Activated CD8-positive, alpha-beta memory T cell treated with anti-CD3 and anti-CD28 coated beads, Interleukin-2, amount 50 U/mL, for 48 hours (primary cell): ENCODE data around the gene PHOX2B.
"Not testable (repeated sequence)": the region's sequence is repeated elsewhere in the genome, so short reads cannot be mapped to it uniquely, and the experiment has no call there.

ENCODE experiments used
- DNase-seq: peaks from one replicate; pipeline ENCODE4 v3.0.0-alpha.2; 2020

The PHOX2B gene

DNA sequence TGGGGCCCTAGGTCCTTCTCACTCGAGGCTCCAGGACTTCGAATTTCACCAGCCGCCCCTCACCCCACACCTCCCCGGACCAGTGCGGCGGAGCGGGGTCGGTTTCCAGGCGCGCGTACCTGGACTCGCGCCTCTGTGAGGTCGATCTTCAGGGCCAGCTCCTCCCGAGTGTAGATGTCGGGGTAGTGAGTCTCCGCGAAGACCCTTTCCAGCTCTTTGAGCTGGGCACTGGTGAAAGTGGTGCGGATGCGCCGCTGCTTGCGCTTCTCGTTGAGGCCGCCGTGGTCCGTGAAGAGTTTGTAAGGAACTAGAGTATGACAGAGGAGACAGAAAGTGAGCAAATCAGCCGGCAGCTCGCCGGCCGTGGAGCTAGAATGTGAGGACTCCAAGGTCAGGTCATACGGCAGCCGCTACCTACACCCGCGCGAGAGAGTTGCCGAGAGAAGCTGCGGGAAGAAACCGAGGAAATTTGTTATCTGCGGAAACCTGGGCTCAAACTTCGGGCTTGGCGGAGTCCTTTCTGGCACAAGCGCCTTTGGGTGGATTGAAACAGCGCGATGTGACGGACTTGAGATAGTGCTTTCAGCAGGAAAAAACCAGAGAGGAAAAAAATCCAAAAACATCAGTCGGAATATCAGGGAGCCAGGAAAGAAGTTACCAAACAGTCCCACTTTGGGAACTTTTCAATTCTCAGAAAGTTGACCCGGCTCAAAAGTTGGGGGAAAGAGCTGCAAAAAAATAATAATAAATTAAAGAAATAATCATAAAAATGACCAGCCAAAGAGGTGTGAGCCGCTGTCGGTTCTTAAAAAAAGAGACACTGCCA, 1.1 kb downstream of the PHOX2B start:
- DNase-seq, result peak; percentile 51

DNA sequence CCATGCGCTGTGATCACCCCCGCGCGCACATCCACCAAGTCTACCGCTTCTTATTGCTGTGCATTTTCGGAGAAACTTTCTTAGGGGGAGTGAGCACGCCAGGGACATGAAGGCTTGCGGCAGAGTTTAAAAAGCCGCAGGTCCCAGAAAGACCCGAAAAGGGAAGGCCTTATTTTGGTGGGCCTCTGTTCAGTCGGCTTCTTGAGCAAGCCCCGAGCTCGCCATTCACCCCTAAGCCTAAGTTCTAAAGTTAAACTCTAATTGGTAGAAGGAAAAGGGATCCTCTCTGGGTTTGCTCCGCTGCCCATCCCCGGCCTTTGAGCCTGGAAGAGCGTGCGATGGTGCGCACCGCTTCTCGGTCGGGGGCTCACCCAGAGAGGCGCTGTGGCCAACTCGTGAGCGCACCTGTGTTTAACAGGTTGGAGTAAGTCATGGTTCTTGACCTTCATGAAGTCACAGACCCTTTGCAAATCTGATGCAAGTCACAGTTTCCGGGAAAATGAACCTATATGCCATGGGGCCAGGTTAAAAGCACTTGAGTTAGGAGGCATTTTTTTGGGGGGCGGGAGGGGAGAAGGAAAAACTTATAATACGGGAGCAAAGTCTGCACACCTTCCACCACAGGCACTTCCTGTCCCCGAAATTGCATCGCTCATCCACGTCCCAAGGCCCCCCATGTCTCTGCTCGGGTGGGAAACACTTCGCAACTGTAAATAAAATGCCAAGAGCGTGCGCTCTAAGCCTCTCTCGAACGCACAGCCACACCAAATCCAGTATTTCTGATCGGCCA, 1.9 kb downstream of the PHOX2B start:
- DNase-seq, result no peak

GRCh38 chr4:41746025-41746439, 2.5 kb downstream of the PHOX2B start:
- no peak for DNase-seq

DNA sequence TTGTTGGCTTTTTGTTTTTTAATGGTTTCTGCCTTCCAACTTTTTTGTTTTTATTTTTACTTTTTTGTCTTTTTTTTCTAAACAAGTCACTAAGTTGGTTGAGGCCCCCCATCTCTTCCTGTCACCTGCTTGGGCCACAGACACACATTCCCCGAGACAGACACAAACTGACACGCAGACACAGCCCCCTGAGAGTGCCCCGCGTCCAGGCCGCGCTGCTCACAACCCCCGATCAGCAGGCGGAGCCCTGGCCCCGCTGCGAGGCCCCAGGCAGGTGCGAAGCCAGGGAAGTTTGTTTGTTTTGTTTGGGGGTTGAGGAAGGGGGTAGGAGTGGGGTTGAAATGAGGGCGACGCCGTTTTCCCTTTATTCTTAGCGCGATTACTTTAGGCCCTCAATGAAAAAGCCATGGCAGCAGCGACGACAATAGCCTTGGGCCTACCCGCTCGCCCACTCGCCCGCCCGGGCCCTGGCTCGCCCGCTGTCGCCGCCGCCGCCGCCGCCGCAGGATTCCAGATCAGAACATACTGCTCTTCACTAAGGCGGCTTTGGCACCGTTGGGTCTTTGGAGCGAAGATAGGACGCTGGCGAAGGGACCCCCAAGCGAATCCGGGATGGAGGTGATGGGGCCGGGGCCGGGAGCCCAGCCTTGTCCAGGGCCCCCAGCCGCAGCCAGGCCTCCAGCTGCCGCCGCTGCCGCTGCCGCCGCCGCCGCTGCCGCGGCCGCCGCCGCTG, 3.1 kb downstream of the PHOX2B start:
- DNase-seq, result peak; percentile 50

- DNase-seq, result no peak
Measured at GRCh38 chr4:41744572-41745291, 3.8 kb downstream of the PHOX2B start.

- DNase-seq, result no peak
Measured at GRCh38 chr4:41741354-41741753, 7.2 kb downstream of the PHOX2B start.

DNA sequence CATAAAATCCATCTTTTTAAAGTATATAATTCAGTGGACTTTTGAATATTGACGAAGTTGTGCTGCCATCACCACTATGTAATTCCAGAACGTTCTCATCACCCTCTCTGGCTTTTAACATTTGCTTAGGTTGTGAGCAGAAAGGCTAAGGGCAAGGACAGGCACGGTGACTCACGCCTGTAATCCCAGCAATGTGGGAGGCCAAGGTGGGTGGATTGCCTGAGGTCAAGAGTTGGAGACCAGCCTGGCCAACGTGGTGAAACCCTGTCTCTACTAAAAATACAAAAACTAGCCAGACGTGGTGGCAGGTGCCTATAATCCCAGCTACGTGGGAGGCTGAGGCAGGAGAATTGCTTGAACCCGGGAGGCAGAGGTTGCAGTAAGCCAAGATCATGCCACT, 11.0 kb downstream of the PHOX2B start:
- DNase-seq, result not testable (repeated sequence)

DNA sequence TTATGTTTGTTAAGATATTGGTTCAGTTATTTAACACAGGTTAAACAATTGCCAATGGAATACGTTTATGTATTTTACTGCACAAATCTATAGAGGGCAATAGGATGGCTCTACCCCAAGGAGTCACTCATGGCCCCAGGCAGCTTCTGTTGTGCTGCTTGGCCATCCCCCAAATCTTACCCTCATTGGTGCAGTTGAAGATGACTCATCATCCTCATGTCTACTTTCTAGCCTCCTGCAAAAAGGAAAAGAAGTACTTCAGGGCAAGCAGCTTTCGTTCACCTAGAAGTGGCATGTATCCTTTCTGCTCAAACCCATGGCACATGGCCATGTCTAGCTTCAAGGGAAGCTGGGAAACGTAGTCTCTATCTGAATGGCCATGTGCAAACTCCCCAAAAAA, 14.2 kb downstream of the PHOX2B start:
- DNase-seq, result no peak

DNA sequence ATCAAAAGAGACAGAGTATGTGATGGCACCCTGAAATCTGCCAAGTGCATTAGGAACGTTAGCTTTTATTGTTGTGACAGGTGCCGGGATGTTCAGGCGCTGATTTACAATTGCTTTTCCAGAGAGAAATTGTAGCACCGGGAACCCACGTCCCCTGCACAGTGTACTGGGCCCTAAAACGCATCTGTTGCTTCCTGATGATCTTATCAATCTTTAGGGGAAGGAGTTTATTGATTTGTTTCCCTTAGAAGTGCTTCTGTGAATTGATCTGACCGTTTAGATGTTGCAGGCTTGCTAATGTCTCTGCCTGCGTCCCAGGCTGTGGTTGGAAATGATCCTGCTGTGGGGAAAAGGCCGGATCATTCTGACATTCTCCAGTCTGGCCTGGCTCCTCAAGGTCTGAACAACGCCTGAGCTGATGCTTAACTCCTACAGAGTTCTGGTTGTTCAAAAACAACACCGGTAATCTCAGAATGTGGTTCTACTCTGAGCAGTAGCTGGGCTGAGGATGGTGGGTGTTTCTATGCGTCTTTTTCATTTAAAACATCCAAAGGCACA, 16.9 kb downstream of the PHOX2B start:
- DNase-seq, result no peak

DNA sequence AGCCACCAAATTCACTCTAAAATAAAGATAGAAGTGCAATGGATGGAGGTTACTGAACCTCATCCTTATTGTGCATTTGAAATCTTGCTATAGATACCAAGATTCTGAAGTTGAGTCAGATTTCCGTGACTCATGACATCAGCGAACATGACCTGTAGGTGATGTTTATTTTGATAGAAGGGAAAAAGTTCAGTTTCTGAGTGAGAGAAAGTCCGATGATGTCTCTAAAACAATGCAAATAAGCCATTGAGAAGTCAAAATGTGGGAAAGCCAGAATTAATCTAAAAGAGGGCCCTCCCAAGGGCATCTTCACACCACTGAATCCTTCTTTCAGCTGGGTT, 20.0 kb downstream of the PHOX2B start:
- no peak for DNase-seq

GRCh38 chr4:41727861-41728572, 20.5 kb downstream of the PHOX2B start:
- DNase-seq, result no peak

GRCh38 chr4:41725254-41725653, 23.3 kb downstream of the PHOX2B start:
- DNase-seq, result no peak

- no peak for DNase-seq
Measured at GRCh38 chr4:41723286-41723685, 25.2 kb downstream of the PHOX2B start.

GRCh38 chr4:41722181-41722580, 26.3 kb downstream of the PHOX2B start:
- no peak for DNase-seq

DNA sequence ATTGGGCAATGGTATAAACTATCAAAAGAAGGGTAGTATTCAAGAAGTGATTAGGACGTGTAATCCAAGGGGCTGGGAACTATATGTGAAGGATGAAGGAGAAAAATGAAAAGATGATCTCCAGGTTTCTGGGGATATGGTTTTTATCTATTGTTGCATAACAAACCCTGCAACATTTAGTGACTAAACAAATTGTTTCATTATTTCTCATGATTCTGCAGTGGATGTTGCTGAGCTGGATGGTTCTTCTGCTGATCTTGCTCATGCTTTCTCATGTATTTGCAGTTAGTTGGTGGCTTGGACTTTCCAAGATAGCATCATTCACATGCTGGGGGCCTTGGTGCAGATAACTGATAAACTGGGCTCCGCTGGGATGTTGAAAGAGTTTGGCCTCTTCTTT, 29.1 kb downstream of the PHOX2B start:
- DNase-seq, result no peak

DNA sequence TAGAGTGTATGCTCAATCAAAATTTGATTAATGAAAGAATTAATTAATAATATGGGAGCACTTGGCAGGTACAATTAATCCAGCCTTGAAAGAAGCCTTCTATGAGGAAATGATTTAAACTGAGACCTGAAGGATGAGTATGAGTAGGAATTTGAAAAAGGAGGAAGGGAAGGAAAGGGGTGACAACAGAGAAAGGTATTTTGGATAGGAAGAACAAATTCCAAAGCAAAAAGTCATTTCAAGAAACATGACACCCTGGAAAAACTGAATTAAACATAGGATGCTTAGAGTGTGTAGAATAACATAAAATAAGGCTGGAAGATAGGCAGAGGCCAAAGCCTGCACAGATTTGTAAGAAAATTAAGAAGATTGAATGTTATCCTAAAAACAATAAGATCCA, 29.6 kb downstream of the PHOX2B start:
- no peak for DNase-seq

DNA sequence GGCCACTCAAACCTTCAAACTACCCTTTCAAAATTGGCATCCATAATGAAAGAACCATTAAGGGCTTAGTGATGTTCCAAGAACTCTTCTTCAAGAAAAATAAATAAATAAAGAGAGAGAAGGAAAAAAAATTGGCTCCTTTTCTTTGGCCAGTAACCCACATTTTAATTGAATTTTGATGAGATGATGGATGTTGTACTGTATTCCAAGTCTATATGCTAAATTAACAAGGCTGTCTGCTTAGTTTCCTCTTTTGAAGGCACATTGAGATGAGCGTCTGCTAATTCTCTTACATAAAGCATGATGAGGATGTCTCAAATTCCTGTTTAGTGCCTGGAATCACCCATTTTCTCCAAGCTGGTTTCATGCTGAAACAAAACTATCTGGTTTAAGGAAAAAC, 33.4 kb downstream of the PHOX2B start:
- DNase-seq, result no peak

GRCh38 chr4:41714364-41715000, 34.0 kb downstream of the PHOX2B start:
- DNase-seq, result no peak

- DNase-seq, result no peak
Measured at GRCh38 chr4:41713768-41714167, 34.8 kb downstream of the PHOX2B start.

DNA sequence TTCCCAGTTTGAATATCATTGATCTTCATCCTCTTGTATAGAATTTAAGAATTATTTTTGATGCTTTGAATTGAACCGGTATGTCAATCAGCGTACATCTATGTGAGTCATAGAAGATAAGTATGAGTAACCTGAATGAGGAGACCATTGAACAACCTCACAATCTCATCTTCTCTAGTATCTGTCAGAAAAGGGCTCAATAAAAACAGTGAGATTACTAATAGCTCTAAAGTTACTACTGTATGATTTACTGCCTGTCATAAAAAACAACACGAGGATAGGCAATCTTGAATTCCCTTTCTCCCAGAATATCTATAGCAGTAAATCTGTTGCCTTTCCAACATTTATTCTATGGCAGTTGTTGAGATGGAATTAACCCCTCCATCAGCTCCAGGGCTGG, 36.1 kb downstream of the PHOX2B start:
- no peak for DNase-seq

GRCh38 chr4:41711654-41712053, 36.9 kb downstream of the PHOX2B start:
- not testable (repeated sequence) for DNase-seq
